ENCODE measurements around the gene PER2. TPM values are rescaled to one million over a fixed set of nuclear protein-coding genes. Genes with fewer than 3 reads are reported as not detected.

PER2 gene
- total RNA-seq, 1 donor from 2014 or later, result 3.7 TPM

DNA sequence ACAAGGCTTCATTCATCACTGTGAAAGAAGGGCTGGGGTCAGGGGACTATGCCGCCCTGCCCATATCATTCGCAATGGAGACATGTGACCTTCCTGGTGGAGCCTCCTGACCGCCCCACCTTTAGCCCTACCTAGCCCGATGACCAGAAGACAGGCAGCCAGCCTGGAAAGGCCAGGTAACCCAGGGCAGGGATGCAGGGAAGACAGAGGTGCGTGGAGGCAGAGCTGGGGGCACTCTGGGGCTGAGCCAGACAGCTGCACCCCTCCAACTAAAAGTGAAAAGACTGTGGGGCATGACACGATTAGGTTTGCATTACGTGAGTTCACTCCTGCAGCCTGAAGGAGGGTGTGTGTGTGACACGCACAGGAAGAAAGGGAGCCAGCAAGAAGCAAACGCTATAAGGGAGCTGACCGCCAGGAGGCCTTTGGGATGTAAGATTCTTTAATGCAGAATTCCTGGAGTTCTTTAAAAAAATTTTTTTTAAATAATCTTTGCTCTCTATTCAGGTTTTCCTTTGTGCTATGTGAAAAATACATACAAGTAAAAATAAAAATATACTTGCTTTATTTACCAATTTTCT is 44.8 kb downstream of the PER2 start:
- no peak overlapping the region for H3K4me3 Mint-ChIP-seq (ENCODE audit: unreplicated experiment)
- DNase-seq (ENCODE audit: extremely low spot score, unreplicated experiment), result no peak
- H3K36me3 Mint-ChIP-seq (ENCODE audit: unreplicated experiment), result peaks cover 10% of the 10 kb centered on the region
- TF ChIP-seq, protein P1, sequence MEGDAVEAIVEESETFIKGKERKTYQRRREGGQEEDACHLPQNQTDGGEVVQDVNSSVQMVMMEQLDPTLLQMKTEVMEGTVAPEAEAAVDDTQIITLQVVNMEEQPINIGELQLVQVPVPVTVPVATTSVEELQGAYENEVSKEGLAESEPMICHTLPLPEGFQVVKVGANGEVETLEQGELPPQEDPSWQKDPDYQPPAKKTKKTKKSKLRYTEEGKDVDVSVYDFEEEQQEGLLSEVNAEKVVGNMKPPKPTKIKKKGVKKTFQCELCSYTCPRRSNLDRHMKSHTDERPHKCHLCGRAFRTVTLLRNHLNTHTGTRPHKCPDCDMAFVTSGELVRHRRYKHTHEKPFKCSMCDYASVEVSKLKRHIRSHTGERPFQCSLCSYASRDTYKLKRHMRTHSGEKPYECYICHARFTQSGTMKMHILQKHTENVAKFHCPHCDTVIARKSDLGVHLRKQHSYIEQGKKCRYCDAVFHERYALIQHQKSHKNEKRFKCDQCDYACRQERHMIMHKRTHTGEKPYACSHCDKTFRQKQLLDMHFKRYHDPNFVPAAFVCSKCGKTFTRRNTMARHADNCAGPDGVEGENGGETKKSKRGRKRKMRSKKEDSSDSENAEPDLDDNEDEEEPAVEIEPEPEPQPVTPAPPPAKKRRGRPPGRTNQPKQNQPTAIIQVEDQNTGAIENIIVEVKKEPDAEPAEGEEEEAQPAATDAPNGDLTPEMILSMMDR (IDR thresholded peaks at IDR 0.05), result no peak
- no peaks in the 10 kb centered on the region for H3K9me3 Mint-ChIP-seq (ENCODE audit: unreplicated experiment)
- peaks cover 2% of the 10 kb centered on the region for H3K4me1 Mint-ChIP-seq (ENCODE audit: unreplicated experiment)
- no peaks in the 10 kb centered on the region for H3K27me3 Mint-ChIP-seq (ENCODE audit: unreplicated experiment)
- H3K27ac Mint-ChIP-seq (ENCODE audit: unreplicated experiment), result no peak overlapping the region

DNA sequence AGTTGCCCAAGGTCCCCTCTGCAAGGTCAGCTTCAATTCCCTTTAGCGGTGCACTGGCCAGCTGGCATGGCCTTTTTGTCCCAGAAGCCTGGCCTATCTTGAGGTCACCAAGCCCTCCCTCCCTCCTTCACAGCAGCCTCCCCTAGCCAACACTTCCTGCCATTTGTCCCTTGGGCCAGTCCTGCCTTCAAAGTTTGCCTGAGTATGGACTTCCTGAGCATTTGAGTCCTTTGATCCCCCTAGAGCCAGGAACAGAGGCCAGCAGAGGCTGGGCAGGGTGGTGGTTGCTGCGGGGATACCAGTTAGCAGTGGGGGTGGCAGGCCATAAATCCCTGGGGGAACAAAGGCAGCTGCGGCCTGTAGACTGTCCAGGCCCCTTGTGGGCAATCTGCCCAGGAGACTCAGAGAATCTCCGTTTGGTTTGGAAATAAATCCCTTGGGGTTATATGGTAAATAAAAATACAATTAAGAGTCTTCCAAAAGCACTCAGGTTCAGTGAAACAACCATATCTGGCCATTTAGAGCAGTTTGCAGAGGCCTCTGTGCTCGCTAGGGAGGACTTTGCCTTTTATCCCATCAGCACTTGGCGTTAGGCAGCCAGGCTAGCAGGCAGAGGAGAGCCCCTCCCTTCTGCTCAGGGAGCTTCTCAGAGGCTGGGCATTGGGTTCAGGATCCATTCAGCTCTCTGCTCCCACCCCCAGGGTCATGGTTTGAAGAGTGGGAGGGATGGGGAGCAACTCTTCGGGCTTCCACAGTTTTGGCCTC is 45.5 kb downstream of the PER2 start:
- Mint-ChIP-seq H3K36me3 (ENCODE audit: unreplicated experiment) (peaks cover 10% of the 10 kb centered on the region), H3K4me1 (ENCODE audit: unreplicated experiment) (peaks cover 2% of the 10 kb centered on the region), H3K4me3 (ENCODE audit: unreplicated experiment) (no peak overlapping the region), H3K27me3 (ENCODE audit: unreplicated experiment) (no peaks in the 10 kb centered on the region), H3K27ac (ENCODE audit: unreplicated experiment) (no peak overlapping the region), H3K9me3 (ENCODE audit: unreplicated experiment) (no peaks in the 10 kb centered on the region)
- no peak for DNase-seq (ENCODE audit: extremely low spot score, unreplicated experiment)
- TF ChIP-seq, protein P1 (IDR thresholded peaks at IDR 0.05), result no peak

- H3K4me3 Mint-ChIP-seq (ENCODE audit: unreplicated experiment), result peak overlapping the region; percentile 18
- no peak overlapping the region for H3K27ac Mint-ChIP-seq (ENCODE audit: unreplicated experiment)
- TF ChIP-seq, protein P1 (IDR thresholded peaks at IDR 0.05), result no peak
- no peaks in the 10 kb centered on the region for H3K9me3 Mint-ChIP-seq (ENCODE audit: unreplicated experiment)
- DNase-seq (ENCODE audit: extremely low spot score, unreplicated experiment), result no peak
- peaks cover 2% of the 10 kb centered on the region for H3K4me1 Mint-ChIP-seq (ENCODE audit: unreplicated experiment)
- H3K27me3 Mint-ChIP-seq (ENCODE audit: unreplicated experiment), result no peaks in the 10 kb centered on the region
- peaks cover 10% of the 10 kb centered on the region for H3K36me3 Mint-ChIP-seq (ENCODE audit: unreplicated experiment)
Observed at GRCh38 chr2:238241970-238242369, 46.4 kb downstream of the PER2 start.

- Mint-ChIP-seq H3K27ac (ENCODE audit: unreplicated experiment) (no peak overlapping the region), H3K4me1 (ENCODE audit: unreplicated experiment) (peaks cover 2% of the 10 kb centered on the region), H3K9me3 (ENCODE audit: unreplicated experiment) (no peaks in the 10 kb centered on the region), H3K27me3 (ENCODE audit: unreplicated experiment) (no peaks in the 10 kb centered on the region), H3K36me3 (ENCODE audit: unreplicated experiment) (peaks cover 6% of the 10 kb centered on the region), H3K4me3 (ENCODE audit: unreplicated experiment) (peak overlapping the region; percentile 18)
- no peak for DNase-seq (ENCODE audit: extremely low spot score, unreplicated experiment)
- TF ChIP-seq, protein P1 (IDR thresholded peaks at IDR 0.05), result no peak
Observed at GRCh38 chr2:238240757-238241711, 47.4 kb downstream of the PER2 start.
